Thyroid gland (tissue), 4 donors: Measurements from ENCODE around the gene CEP83.

Source experiments
- POLR2A ChIP-seq, 2 donors: fragments of 450-650 bp; IDR thresholded peaks; one replicate each; pipeline ENCODE4 v1.6.1; 2017; ENCODE audit warnings: antibody characterized with exemption in 2 of 2, mild to moderate bottlenecking in 2 of 2, moderate library complexity in 1 of 2
- TF ChIP-seq, protein P1 (sequence below), 6 experiments: fragments of 200-600 bp in 3 of 6; fragments of 450-650 bp in 3 of 6; sonication (generic) in 3 of 6; IDR thresholded peaks; one replicate each; pipeline ENCODE4 v1.5.1; 2016 to 2019; ENCODE audit warnings: antibody characterized with exemption in 6 of 6, mild to moderate bottlenecking in 2 of 6, inconsistent platforms in 1 of 6, moderate library complexity in 1 of 6

DNA sequence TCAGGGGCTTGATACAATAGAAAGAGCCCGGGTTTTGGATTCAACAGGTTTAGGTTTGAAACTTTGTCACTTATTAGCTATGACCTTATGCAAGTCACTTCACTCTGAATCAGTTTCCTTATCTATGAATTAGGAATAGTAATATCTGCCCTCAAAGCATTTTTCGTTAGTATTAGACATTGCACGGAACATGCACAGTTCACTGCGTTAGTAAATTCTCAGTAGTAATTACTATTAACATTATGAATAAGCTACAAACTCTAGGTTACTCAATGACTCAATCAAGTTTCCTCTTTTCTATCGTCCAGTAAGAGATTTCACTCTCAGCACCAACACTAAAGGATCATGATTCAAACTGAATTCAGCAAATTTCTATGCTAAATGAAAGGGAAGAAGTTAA is 150.3 kb downstream of the CEP83 start:
- TF ChIP-seq POLR2A (IDR thresholded peaks at IDR 0.05): no peak
- TF ChIP-seq, protein P1, sequence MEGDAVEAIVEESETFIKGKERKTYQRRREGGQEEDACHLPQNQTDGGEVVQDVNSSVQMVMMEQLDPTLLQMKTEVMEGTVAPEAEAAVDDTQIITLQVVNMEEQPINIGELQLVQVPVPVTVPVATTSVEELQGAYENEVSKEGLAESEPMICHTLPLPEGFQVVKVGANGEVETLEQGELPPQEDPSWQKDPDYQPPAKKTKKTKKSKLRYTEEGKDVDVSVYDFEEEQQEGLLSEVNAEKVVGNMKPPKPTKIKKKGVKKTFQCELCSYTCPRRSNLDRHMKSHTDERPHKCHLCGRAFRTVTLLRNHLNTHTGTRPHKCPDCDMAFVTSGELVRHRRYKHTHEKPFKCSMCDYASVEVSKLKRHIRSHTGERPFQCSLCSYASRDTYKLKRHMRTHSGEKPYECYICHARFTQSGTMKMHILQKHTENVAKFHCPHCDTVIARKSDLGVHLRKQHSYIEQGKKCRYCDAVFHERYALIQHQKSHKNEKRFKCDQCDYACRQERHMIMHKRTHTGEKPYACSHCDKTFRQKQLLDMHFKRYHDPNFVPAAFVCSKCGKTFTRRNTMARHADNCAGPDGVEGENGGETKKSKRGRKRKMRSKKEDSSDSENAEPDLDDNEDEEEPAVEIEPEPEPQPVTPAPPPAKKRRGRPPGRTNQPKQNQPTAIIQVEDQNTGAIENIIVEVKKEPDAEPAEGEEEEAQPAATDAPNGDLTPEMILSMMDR (IDR thresholded peaks at IDR 0.05): no peak
